Measurements from ENCODE around the gene ORM2. TPM values are rescaled to one million over a fixed set of nuclear protein-coding genes. Genes with fewer than 3 reads are reported as not detected.

The ORM2 gene
- total RNA-seq, 4 donors from 2014 or later, result not detected

DNA sequence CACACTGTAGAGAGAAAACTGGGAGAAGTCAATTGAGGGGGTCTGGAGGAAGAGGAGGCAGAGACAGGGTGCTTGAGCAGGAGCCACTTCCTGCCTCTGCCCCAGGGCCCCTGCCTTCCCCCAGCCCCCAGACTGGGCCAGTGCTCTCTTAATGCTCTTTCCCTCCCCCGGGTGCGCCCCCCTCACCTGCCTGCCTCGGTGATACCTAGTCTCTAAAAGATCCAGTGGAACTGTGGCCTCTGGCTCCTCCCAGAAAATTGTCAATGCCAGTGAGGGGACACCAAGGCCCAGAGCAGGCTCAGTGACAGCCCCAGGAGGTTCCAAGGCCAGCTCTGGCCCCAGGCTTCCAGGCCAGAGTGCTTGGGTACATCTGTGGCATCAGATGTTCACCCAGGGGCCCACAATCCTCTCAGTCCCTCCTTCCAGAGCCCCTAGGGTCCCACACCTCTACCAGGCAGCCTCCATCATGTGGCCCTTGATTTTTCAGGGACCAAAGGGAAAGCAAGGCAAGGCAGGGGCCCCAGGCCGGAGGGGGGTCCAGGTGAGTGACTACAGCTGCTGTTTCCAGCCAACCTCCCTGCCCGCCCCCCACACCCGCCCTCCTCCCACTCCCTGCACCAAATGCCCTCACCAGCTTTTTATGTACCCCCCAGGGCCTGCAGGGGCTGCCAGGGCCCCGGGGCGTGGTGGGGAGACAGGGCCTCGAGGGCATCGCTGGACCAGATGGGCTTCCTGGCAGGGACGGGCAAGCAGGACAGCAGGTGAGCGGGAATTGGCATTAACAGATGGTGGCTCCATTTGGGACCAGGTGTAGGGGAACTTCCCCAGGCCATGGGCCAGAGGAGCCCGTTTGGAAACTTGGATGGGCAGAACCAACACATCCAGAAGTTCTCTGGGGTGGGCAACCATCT lies 39.8 kb upstream of the ORM2 start:
- peak overlapping the region in 1 of 4 donors; percentile 30 for H3K27ac ChIP-seq
- WGBS, 2 donors, result 80 to 87% methylated on average over 13 of the region's 13 CpGs
- H3K4me3 ChIP-seq, result no peak overlapping the region
- H3K9me3 ChIP-seq, result peaks cover 0 to 4% (median 1%) of the 10 kb centered on the region in 4 donors
- H3K4me1 ChIP-seq, result peaks cover 0 to 5% (median 0%) of the 10 kb centered on the region in 4 donors
- TF ChIP-seq EP300 (IDR thresholded peaks at IDR 0.05) (no peak), POLR2A (IDR thresholded peaks at IDR 0.05) (no peak)
- TF ChIP-seq, protein P1, sequence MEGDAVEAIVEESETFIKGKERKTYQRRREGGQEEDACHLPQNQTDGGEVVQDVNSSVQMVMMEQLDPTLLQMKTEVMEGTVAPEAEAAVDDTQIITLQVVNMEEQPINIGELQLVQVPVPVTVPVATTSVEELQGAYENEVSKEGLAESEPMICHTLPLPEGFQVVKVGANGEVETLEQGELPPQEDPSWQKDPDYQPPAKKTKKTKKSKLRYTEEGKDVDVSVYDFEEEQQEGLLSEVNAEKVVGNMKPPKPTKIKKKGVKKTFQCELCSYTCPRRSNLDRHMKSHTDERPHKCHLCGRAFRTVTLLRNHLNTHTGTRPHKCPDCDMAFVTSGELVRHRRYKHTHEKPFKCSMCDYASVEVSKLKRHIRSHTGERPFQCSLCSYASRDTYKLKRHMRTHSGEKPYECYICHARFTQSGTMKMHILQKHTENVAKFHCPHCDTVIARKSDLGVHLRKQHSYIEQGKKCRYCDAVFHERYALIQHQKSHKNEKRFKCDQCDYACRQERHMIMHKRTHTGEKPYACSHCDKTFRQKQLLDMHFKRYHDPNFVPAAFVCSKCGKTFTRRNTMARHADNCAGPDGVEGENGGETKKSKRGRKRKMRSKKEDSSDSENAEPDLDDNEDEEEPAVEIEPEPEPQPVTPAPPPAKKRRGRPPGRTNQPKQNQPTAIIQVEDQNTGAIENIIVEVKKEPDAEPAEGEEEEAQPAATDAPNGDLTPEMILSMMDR (IDR thresholded peaks at IDR 0.05), result no peak
- DNase-seq (ENCODE audit: low spot score in 2 of 2), result peak in 1 of 2 donors; percentile 7
- peaks cover 0 to 48% (median 0%) of the 10 kb centered on the region in 3 donors for H3K36me3 ChIP-seq
- no peaks in the 10 kb centered on the region for H3K27me3 ChIP-seq

DNA sequence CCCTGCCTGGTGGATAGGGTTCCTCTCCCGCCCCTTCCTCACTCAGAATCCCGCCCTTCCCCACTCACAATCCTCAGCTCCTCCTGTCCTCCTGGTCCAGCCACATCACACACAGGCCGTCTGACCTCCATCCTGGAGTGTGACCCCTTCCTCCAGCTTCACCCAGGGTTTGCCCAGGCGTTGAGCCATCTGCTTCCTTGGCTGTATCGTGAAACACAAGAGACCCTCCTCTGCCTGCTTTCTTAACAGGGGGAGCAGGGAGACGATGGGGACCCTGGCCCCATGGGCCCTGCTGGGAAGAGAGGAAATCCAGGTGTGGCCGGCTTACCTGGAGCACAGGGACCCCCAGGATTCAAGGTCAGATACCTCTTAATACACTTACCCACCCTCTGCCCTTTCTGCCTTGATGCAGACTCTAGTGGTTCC lies 39.1 kb upstream of the ORM2 start:
- Histone ChIP-seq H3K27me3 (no peaks in the 10 kb centered on the region), H3K4me3 (no peak overlapping the region), H3K4me1 (peaks cover 0 to under 1% (median 0%) of the 10 kb centered on the region in 4 donors), H3K9me3 (peaks cover 0 to 8% (median 3%) of the 10 kb centered on the region in 4 donors), H3K36me3 (peaks cover 0 to 55% (median 0%) of the 10 kb centered on the region in 3 donors), H3K27ac (peak overlapping the region in 1 of 4 donors; percentile 30)
- no peak for TF ChIP-seq POLR2A (IDR thresholded peaks at IDR 0.05)
- TF ChIP-seq, protein P1 (IDR thresholded peaks at IDR 0.05), result no peak
- TF ChIP-seq EP300 (IDR thresholded peaks at IDR 0.05), result no peak
- WGBS, 2 donors, result 66 to 67% methylated on average over 7 of the region's 7 CpGs
- DNase-seq (ENCODE audit: low spot score in 2 of 2), result no peak

DNA sequence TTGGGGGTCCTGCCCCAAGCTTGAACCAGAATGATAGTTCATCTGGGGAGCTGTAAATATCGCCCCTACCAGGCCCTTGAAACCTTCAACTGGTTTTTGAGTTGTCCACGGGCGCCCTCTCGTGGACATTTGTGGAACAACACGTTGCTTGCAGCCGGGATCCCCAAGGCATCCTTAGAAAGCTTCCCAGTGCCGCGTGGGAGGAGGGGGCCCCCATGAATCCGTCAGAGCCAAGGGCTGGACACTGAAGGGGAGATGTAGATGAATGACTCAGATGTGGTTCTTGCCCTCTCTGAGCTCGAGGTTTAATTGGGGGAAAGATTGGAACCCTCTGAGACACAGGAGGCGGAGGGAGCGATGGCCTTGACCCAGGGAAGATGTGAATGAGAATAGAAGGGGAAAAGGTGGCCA lies 38.6 kb upstream of the ORM2 start:
- H3K4me1 ChIP-seq, result no peaks in the 10 kb centered on the region
- H3K9me3 ChIP-seq, result peaks cover 0 to 9% (median 3%) of the 10 kb centered on the region in 4 donors
- TF ChIP-seq EP300 (IDR thresholded peaks at IDR 0.05) (no peak), POLR2A (IDR thresholded peaks at IDR 0.05) (no peak)
- TF ChIP-seq, protein P1 (IDR thresholded peaks at IDR 0.05), result peak; percentile 87 to 97 (median 93)
- WGBS, 2 donors, result 17 to 18% methylated on average over 12 of the region's 12 CpGs
- no peaks in the 10 kb centered on the region for H3K27me3 ChIP-seq
- no peak overlapping the region for H3K4me3 ChIP-seq
- H3K27ac ChIP-seq, result peak overlapping the region in 1 of 4 donors; percentile 30
- peak; percentile 69 to 84 for DNase-seq (ENCODE audit: low spot score in 2 of 2)
- H3K36me3 ChIP-seq, result peaks cover 0 to 60% (median 0%) of the 10 kb centered on the region in 3 donors

DNA sequence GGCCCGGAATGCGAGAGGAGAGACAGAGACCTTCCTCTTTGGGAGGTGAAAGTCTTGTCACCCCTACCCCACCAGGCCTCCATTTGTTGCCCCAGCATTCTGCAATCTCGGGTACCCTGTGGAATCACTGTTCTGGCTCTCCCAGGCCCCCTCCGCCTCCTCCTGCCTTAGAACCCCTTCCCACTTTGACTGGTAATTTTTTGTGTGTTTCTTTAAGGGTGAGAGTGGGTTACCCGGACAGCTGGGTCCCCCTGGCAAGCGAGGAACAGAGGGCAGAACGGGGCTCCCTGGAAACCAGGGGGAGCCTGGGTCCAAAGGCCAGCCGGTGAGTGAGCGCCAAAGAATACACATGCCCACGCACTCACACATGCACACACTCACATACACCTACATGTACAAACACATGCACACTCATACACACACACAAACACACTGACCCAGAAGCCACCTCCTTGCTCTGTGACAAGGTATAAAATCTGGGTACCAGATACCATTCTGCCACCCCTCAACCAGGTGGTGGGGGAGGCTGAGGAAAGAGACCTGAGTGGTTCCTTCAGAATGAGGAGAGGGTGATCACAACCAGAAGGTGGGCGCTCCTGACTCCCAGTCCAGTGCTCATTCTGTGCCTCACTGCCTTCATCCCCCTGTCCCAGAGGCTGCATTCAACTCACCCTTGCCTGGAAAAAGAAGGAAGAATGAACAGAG lies 37.6 kb upstream of the ORM2 start:
- H3K27me3 ChIP-seq, result no peaks in the 10 kb centered on the region
- no peak overlapping the region for H3K4me3 ChIP-seq
- peaks cover 0 to 70% (median 0%) of the 10 kb centered on the region in 3 donors for H3K36me3 ChIP-seq
- no peaks in the 10 kb centered on the region for H3K4me1 ChIP-seq
- 88 to 93% methylated on average over 11 of the region's 11 CpGs for WGBS, 2 donors
- no peak overlapping the region for H3K27ac ChIP-seq
- H3K9me3 ChIP-seq, result peaks cover 0 to 15% (median 3%) of the 10 kb centered on the region in 4 donors
- TF ChIP-seq POLR2A (IDR thresholded peaks at IDR 0.05) (no peak), EP300 (IDR thresholded peaks at IDR 0.05) (no peak)
- TF ChIP-seq, protein P1 (IDR thresholded peaks at IDR 0.05), result no peak
- DNase-seq (ENCODE audit: low spot score in 2 of 2), result peak in 1 of 2 donors; percentile 8

All from tibial nerve (tissue), 4 donors.